HepG2 (cell line): ENCODE data around the gene YAP1. TPM values are rescaled to one million over a fixed set of nuclear protein-coding genes. Genes with fewer than 3 reads are reported as not detected.

Experiments used
- ARNTL ChIP-seq: sonication (generic); formaldehyde crosslinking; IDR thresholded peaks from 2 replicates; pipeline ENCODE4 v1.4.0; 2020; ENCODE audit warnings: mild to moderate bottlenecking, missing genetic modification reagents
- DBP ChIP-seq: sonication (generic); formaldehyde crosslinking; IDR thresholded peaks from 2 replicates; pipeline ENCODE4 v1.4.0; 2020; ENCODE audit warnings: missing genetic modification reagents; ENCODE audit errors: not compliant biosample characterization
- ETV6 ChIP-seq: sonication (generic); formaldehyde crosslinking; conservative IDR thresholded peaks from 2 replicates; pipeline ENCODE4 v1.4.0; 2020; ENCODE audit warnings: missing genetic modification reagents
- HNF4G ChIP-seq, 2 experiments: sonication (generic) in 1 of 2; formaldehyde crosslinking in 1 of 2; IDR thresholded peaks; 2 replicates each; pipeline versions ENCODE4 v1.4.0 to v1.6.1; 2011 to 2020; ENCODE audit warnings: borderline replicate concordance in 2 of 2, low read depth in 2 of 2, mild to moderate bottlenecking in 2 of 2, low read length in 1 of 2, missing genetic modification reagents in 1 of 2, moderate library complexity in 1 of 2
- HOXA5 ChIP-seq: sonication (generic); formaldehyde crosslinking; IDR thresholded peaks from 2 replicates; pipeline ENCODE4 v1.4.0; 2020; ENCODE audit warnings: missing genetic modification reagents
- IKZF4 ChIP-seq: sonication (generic); formaldehyde crosslinking; IDR thresholded peaks from 2 replicates; pipeline ENCODE4 v1.5.1; 2020; ENCODE audit warnings: borderline replicate concordance, mild to moderate bottlenecking, low read depth, missing genetic modification reagents; ENCODE audit errors: not compliant biosample characterization
- ISX ChIP-seq: sonication (generic); formaldehyde crosslinking; conservative IDR thresholded peaks from 2 replicates; pipeline ENCODE4 v1.5.0; 2020; ENCODE audit warnings: missing genetic modification reagents
- KLF9 ChIP-seq: IDR thresholded peaks from 2 replicates; pipeline ENCODE4 v1.6.1; 2016; ENCODE audit warnings: low read depth
- MXD1 ChIP-seq: sonication (generic); formaldehyde crosslinking; IDR thresholded peaks from 2 replicates; pipeline ENCODE4 v1.4.0; 2020; ENCODE audit warnings: mild to moderate bottlenecking, missing genetic modification reagents
- NCOA1 ChIP-seq: sonication (generic); formaldehyde crosslinking; IDR thresholded peaks from 2 replicates; pipeline ENCODE4 v1.9.0; 2021; ENCODE audit warnings: missing genetic modification reagents
- NKX3-1 ChIP-seq: sonication (generic); formaldehyde crosslinking; IDR thresholded peaks from 2 replicates; pipeline ENCODE4 v1.5.0; 2020; ENCODE audit warnings: missing genetic modification reagents
- PCBP2 ChIP-seq: fragments of 200-400 bp; formaldehyde crosslinking; optimal IDR thresholded peaks from 2 replicates; pipeline ENCODE3; 2018; ENCODE audit warnings: low read length, low read depth; ENCODE audit not compliant: poor library complexity, severe bottlenecking
- POLR2AphosphoS5 ChIP-seq: IDR thresholded peaks from 2 replicates; pipeline ENCODE4 v1.6.1; 2012; ENCODE audit warnings: low read depth, low read length
- SCMH1 ChIP-seq: sonication (generic); formaldehyde crosslinking; IDR thresholded peaks from 2 replicates; pipeline ENCODE4 v1.9.0; 2021; ENCODE audit warnings: missing genetic modification reagents, mild to moderate bottlenecking, borderline replicate concordance
- ZBED4 ChIP-seq: sonication (generic); formaldehyde crosslinking; IDR thresholded peaks from 2 replicates; pipeline ENCODE4 v1.4.0; 2020; ENCODE audit warnings: missing genetic modification reagents, borderline replicate concordance
- ZFP90 ChIP-seq: sonication (generic); formaldehyde crosslinking; IDR thresholded peaks from 2 replicates; pipeline ENCODE4 v1.8.0; 2022; ENCODE audit warnings: missing genetic modification reagents, mild to moderate bottlenecking, inconsistent platforms, borderline replicate concordance
- ZFY ChIP-seq: sonication (generic); formaldehyde crosslinking; IDR thresholded peaks from 2 replicates; pipeline ENCODE4 v1.4.0; 2020; ENCODE audit warnings: missing genetic modification reagents
- ZNF275 ChIP-seq: sonication (generic); formaldehyde crosslinking; IDR thresholded peaks from 2 replicates; pipeline ENCODE4 v1.8.0; 2022; ENCODE audit warnings: missing genetic modification reagents, mild to moderate bottlenecking, inconsistent platforms, borderline replicate concordance
- ZNF619 ChIP-seq: sonication (generic); formaldehyde crosslinking; IDR thresholded peaks from 2 replicates; pipeline ENCODE4 v1.4.0; 2020; ENCODE audit warnings: mild to moderate bottlenecking, missing genetic modification reagents
- ZNF629 ChIP-seq: sonication (generic); formaldehyde crosslinking; conservative IDR thresholded peaks from 2 replicates; pipeline ENCODE4 v1.5.0; 2020; ENCODE audit warnings: missing genetic modification reagents
- ZNF746 ChIP-seq: sonication (generic); formaldehyde crosslinking; IDR thresholded peaks from 2 replicates; pipeline ENCODE4 v1.8.0; 2022; ENCODE audit warnings: mild to moderate bottlenecking, missing genetic modification reagents
- polyA plus RNA-seq, 8 experiments: library from polyadenylated mRNA; depleted of rRNA in 3 of 8; stranded (reverse) in 7 of 8; unstranded in 1 of 8; fragments of >200 nt; fragmentation: Illumina TruSeq in 4 of 8; extraction: Trizol in 4 of 8; gene quantifications; 2 replicates each; pipeline versions ENCODE4 v1.2.1 to v1.2.3, GENCODE V29; 2011 to 2016; ENCODE audit warnings: low read depth in 4 of 8, missing spikeins in 1 of 8, mixed read lengths in 1 of 8; ENCODE audit not compliant: insufficient read depth in 1 of 8
- total RNA-seq, 5 experiments: library from RNA; depleted of rRNA; stranded (reverse); fragments of >200 nt; fragmentation: Illumina TruSeq; extraction: Trizol; gene quantifications; 2 replicates each; pipeline ENCODE4 v1.2.3, GENCODE V29; 2016; ENCODE audit warnings: low read depth in 1 of 5

Gene YAP1
- total and polyA plus RNA-seq, 2 of the 13 experiments (the other 11 are each of a cell fraction or from before 2014, with no cell fraction given): 59.5 to 91.0 TPM

GRCh38 chr11:102109896-102110760 lies at the start of gene YAP1 (continued):
- peak; percentile 55; the same call in 1 of the 2 replicates for TF ChIP-seq POLR2AphosphoS5
- TF ChIP-seq ZNF746: no peak; the same call in 1 of the 2 replicates
- peak; percentile 94; the same call in 1 of the 2 replicates for TF ChIP-seq ETV6 (CRISPR knock-in tag)
- TF ChIP-seq SCMH1 (CRISPR knock-in tag): no peak
- TF ChIP-seq NKX3-1 (CRISPR knock-in tag): peak; percentile 94
- TF ChIP-seq MXD1: peak; percentile 72; the same call in 1 of the 2 replicates
- peak; percentile 86 for TF ChIP-seq ZFY
- peak; percentile 86; the same call in 1 of the 2 replicates for TF ChIP-seq ZNF619
- TF ChIP-seq ISX (CRISPR knock-in tag): peak; percentile 81; the same call in 1 of the 2 replicates
- TF ChIP-seq ZFP90: peak; percentile 55; the same call in 1 of the 2 replicates
- peak; percentile 30; the same call in 1 of the 2 replicates for TF ChIP-seq HOXA5 (CRISPR knock-in tag)
- TF ChIP-seq NCOA1 (CRISPR knock-in tag): peak; percentile 80; the same call in 1 of the 2 replicates
- peak; percentile 79 for TF ChIP-seq IKZF4 (CRISPR knock-in tag)
- peak; percentile 78 for TF ChIP-seq DBP
- TF ChIP-seq ZBED4: peak; percentile 96
- no peak for TF ChIP-seq PCBP2
- TF ChIP-seq ARNTL (CRISPR knock-in tag): peak; percentile 90
- peak; percentile 96; the same call in 1 of the 2 replicates for TF ChIP-seq ZNF275 (CRISPR knock-in tag)
- TF ChIP-seq HNF4G (IDR thresholded peaks at IDR 0.05; ENCODE audit: borderline replicate concordance, low read depth, low read length): no peak
- peak; percentile 55; the same call in 1 of the 2 replicates for TF ChIP-seq HNF4G (CRISPR knock-in tag; IDR thresholded peaks at IDR 0.05; ENCODE audit: borderline replicate concordance, low read depth)
- TF ChIP-seq KLF9 (CRISPR knock-in tag): no peak
- TF ChIP-seq ZNF629: peak; percentile 59
